A549 (cell line): ENCODE measurements around the gene COPS9. TPM values are rescaled to one million over a fixed set of nuclear protein-coding genes. Genes with fewer than 3 reads are reported as not detected.

Experiments used
- ATAC-seq, 2 experiments: fragments of 200-7000 bp in 1 of 2; fragments of >200 bp in 1 of 2; cut with Nextera tagmentation in 1 of 2; cut with Tn5 transposase in 1 of 2; 3 replicates each; pipeline versions ENCODE4 v1.8.0 to v1.9.1; 2018 to 2020; ENCODE audit warnings: mild to moderate bottlenecking in 1 of 2, moderate library complexity in 1 of 2
- CTCF ChIA-PET: fragments of 300-600 bp; sonication (Branson Sonifier 250); formaldehyde crosslinking; extraction: SDS; loops from one replicate; lab custom pipeline; 2021; ENCODE audit warnings: antibody characterized with exemption, inconsistent platforms; lab: Yijun Ruan, JAX
- POLR2A ChIA-PET: fragments of 350-600 bp; formaldehyde crosslinking; extraction: SDS; loops from one replicate; lab custom pipeline; 2021; ENCODE audit warnings: antibody characterized with exemption, inconsistent platforms; lab: Yijun Ruan, JAX
- DNase-seq, 2 experiments: peaks; one replicate each; pipeline versions ENCODE4 v3.0.0 to v3.0.0-alpha.2; 2011 to 2016; ENCODE audit warnings: low read depth in 1 of 2, low spot score in 1 of 2
- FAIRE-seq: peaks from 2 replicates; lab custom pipeline; 2011; peaks lifted over from hg19 to GRCh38; lab: Jason Lieb, UNC
- H3K27ac ChIP-seq, 2 experiments: fragments of >200 bp; sonication (Bioruptor Twin); formaldehyde crosslinking; 3 replicates each; pipeline ENCODE4 v1.5.1; 2016 to 2017
- H3K4me1 ChIP-seq: fragments of >200 bp; sonication (Bioruptor Twin); formaldehyde crosslinking; 3 replicates; pipeline ENCODE4 v1.6.1; 2016
- H3K4me2 ChIP-seq: fragments of >200 bp; sonication (Bioruptor Twin); formaldehyde crosslinking; 3 replicates; pipeline ENCODE4 v1.6.1; 2016
- H3K4me3 ChIP-seq: fragments of >200 bp; sonication (Bioruptor Twin); formaldehyde crosslinking; 3 replicates; pipeline ENCODE4 v1.5.1; 2016
- H3K9me3 ChIP-seq: fragments of >200 bp; sonication (Bioruptor Twin); formaldehyde crosslinking; 3 replicates; pipeline ENCODE4 v1.6.1; 2016
- CEBPB ChIP-seq, 2 experiments: fragments of >200 bp in 1 of 2; sonication (Bioruptor Twin) in 1 of 2; formaldehyde crosslinking in 1 of 2; IDR thresholded peaks; 2 replicates each; pipeline ENCODE4 v1.6.1; 2012 to 2016
- CHD2 ChIP-seq: fragments of 150-350 bp; IDR thresholded peaks from 2 replicates; pipeline ENCODE4 v1.6.1; 2014; ENCODE audit warnings: low read length; ENCODE audit not compliant: partially characterized antibody
- CHD4 ChIP-seq: fragments of 200-600 bp; sonication (generic); IDR thresholded peaks from 2 replicates; pipeline ENCODE4 v1.6.1; 2016; ENCODE audit warnings: antibody characterized with exemption, mild to moderate bottlenecking, borderline replicate concordance
- EHMT2 ChIP-seq: fragments of 200-600 bp; sonication (generic); IDR thresholded peaks from 2 replicates; pipeline ENCODE4 v1.6.1; 2016; ENCODE audit warnings: antibody characterized with exemption, low read depth, mild to moderate bottlenecking, moderate library complexity
- FOSB ChIP-seq: fragments of 250-450 bp; sonication (Bioruptor Pico); IDR thresholded peaks from 2 replicates; pipeline ENCODE4 v1.5.0; 2020; ENCODE audit warnings: mild to moderate bottlenecking, moderate library complexity
- FOSL2 ChIP-seq, 2 experiments: fragments of 450-650 bp in 1 of 2; fragments of >200 bp in 1 of 2; sonication (Bioruptor Twin) in 1 of 2; formaldehyde crosslinking; IDR thresholded peaks; 2 replicates each; pipeline versions ENCODE4 v1.5.0 to v1.6.1; 2016 to 2020; ENCODE audit warnings: mild to moderate bottlenecking in 1 of 2, moderate library complexity in 1 of 2
- FOXS1 ChIP-seq: fragments of 250-450 bp; sonication (Bioruptor Pico); IDR thresholded peaks from 2 replicates; pipeline ENCODE4 v1.5.0; 2020; ENCODE audit warnings: mild to moderate bottlenecking, moderate library complexity
- HDAC2 ChIP-seq: fragments of 200-600 bp; sonication (generic); IDR thresholded peaks from 2 replicates; pipeline ENCODE4 v1.6.1; 2016
- HOXA7 ChIP-seq: fragments of 250-450 bp; sonication (Bioruptor Pico); IDR thresholded peaks from 2 replicates; pipeline ENCODE4 v1.5.0; 2020; ENCODE audit warnings: mild to moderate bottlenecking, moderate library complexity
- HOXB13 ChIP-seq: fragments of 250-450 bp; sonication (Bioruptor Pico); IDR thresholded peaks from 2 replicates; pipeline ENCODE4 v1.5.0; 2020; ENCODE audit warnings: low read depth, mild to moderate bottlenecking, moderate library complexity
- HOXB5 ChIP-seq: fragments of 250-450 bp; sonication (Bioruptor Pico); IDR thresholded peaks from 2 replicates; pipeline ENCODE4 v1.5.0; 2020; ENCODE audit warnings: mild to moderate bottlenecking, moderate library complexity
- JUN ChIP-seq, 2 experiments: fragments of >200 bp; sonication (Bioruptor Twin); formaldehyde crosslinking; IDR thresholded peaks; 2 replicates in 1 of 2; 3 replicates in 1 of 2; pipeline ENCODE4 v1.6.1; 2016 to 2017
- MAX ChIP-seq: IDR thresholded peaks from 2 replicates; pipeline ENCODE4 v1.6.1; 2012
- MAZ ChIP-seq: fragments of 150-350 bp; IDR thresholded peaks from 2 replicates; pipeline ENCODE4 v1.6.1; 2014; ENCODE audit warnings: antibody characterized with exemption, low read depth, low read length, borderline replicate concordance
- NFE2L2 ChIP-seq: fragments of 150-350 bp; conservative IDR thresholded peaks from 2 replicates; pipeline ENCODE4 v1.6.1; 2014; ENCODE audit warnings: low read length
- POLR2A ChIP-seq: IDR thresholded peaks from 2 replicates; pipeline ENCODE4 v1.6.1; 2012; ENCODE audit warnings: mild to moderate bottlenecking, low read length
- RARB ChIP-seq: fragments of 250-450 bp; sonication (Bioruptor Pico); IDR thresholded peaks from 2 replicates; pipeline ENCODE4 v1.8.0; 2021; ENCODE audit warnings: mild to moderate bottlenecking, moderate library complexity
- RCOR1 ChIP-seq: fragments of 150-350 bp; IDR thresholded peaks from 2 replicates; pipeline ENCODE4 v1.6.1; 2014; ENCODE audit warnings: antibody characterized with exemption, low read length, low read depth
- RNF2 ChIP-seq: fragments of 200-600 bp; sonication (generic); IDR thresholded peaks from 2 replicates; pipeline ENCODE4 v1.6.1; 2016; ENCODE audit warnings: low read depth, mild to moderate bottlenecking, antibody characterized with exemption, moderate library complexity, borderline replicate concordance
- SMC3 ChIP-seq: fragments of >200 bp; sonication (Bioruptor Twin); formaldehyde crosslinking; IDR thresholded peaks from 3 replicates; pipeline ENCODE4 v1.6.1; 2018; ENCODE audit warnings: inconsistent platforms
- SREBF2 ChIP-seq: fragments of 450-650 bp; IDR thresholded peaks from 2 replicates; pipeline ENCODE4 v1.6.1; 2014; ENCODE audit warnings: mild to moderate bottlenecking, moderate library complexity
- TFCP2L1 ChIP-seq: fragments of 250-450 bp; sonication (Bioruptor Pico); IDR thresholded peaks from 2 replicates; pipeline ENCODE4 v1.5.0; 2021; ENCODE audit warnings: mild to moderate bottlenecking
- USF2 ChIP-seq: fragments of 450-650 bp; IDR thresholded peaks from 2 replicates; pipeline ENCODE4 v1.6.1; 2014; ENCODE audit warnings: antibody characterized with exemption
- ZC3H11A ChIP-seq: fragments of 450-650 bp; IDR thresholded peaks from 2 replicates; pipeline ENCODE4 v1.6.1; 2014; ENCODE audit warnings: antibody characterized with exemption, mild to moderate bottlenecking
- ZFP36 ChIP-seq: fragments of 450-650 bp; IDR thresholded peaks from 2 replicates; pipeline ENCODE4 v1.6.1; 2014; ENCODE audit warnings: borderline replicate concordance; ENCODE audit not compliant: partially characterized antibody
- ZNF302 ChIP-seq: fragments of 250-450 bp; sonication (Bioruptor Pico); IDR thresholded peaks from 2 replicates; pipeline ENCODE4 v1.9.0; 2021; ENCODE audit warnings: inconsistent platforms, mild to moderate bottlenecking, moderate library complexity
- WGBS: methylation state at CpG from one replicate; pipeline ENCODE4 v1.1.6; 2017; ENCODE audit errors: missing lambda C conversion rate; 5-methylcytosine and 5-hydroxymethylcytosine counted together
- polyA plus RNA-seq, 4 experiments: library from polyadenylated mRNA; depleted of rRNA in 3 of 4; stranded (reverse); fragments of >200 nt; fragmentation: RNase III in 1 of 4; extraction: RNeasy Plus Mini Kit Qiagen cat#74134 plus additional on column Dnase treatment in 1 of 4; gene quantifications; 2 replicates in 3 of 4; 3 replicates in 1 of 4; pipeline ENCODE4 v1.2.3, GENCODE V29; 2011 to 2017
- TF ChIP-seq, protein P1 (sequence below): fragments of 250-450 bp; sonication (Bioruptor Pico); IDR thresholded peaks from 2 replicates; pipeline ENCODE4 v1.5.0; 2020; ENCODE audit warnings: low read depth, mild to moderate bottlenecking, moderate library complexity
- TF ChIP-seq, protein P2 (sequence below): fragments of >200 bp; sonication (Bioruptor Twin); formaldehyde crosslinking; IDR thresholded peaks from 3 replicates; pipeline ENCODE4 v1.6.1; 2016
- TF ChIP-seq, protein P3 (sequence below): IDR thresholded peaks from 2 replicates; pipeline ENCODE4 v1.6.1; 2012; ENCODE audit warnings: low read depth, borderline replicate concordance
- TF ChIP-seq, protein P4 (sequence below): fragments of 200-600 bp; sonication (generic); IDR thresholded peaks from 2 replicates; pipeline ENCODE4 v1.6.1; 2016; ENCODE audit warnings: antibody characterized with exemption, mild to moderate bottlenecking, moderate library complexity

Gene COPS9
- polyA plus RNA-seq, 2 of the 4 experiments (the other 2 are of a cell fraction) = 321 to 356 TPM

DNA sequence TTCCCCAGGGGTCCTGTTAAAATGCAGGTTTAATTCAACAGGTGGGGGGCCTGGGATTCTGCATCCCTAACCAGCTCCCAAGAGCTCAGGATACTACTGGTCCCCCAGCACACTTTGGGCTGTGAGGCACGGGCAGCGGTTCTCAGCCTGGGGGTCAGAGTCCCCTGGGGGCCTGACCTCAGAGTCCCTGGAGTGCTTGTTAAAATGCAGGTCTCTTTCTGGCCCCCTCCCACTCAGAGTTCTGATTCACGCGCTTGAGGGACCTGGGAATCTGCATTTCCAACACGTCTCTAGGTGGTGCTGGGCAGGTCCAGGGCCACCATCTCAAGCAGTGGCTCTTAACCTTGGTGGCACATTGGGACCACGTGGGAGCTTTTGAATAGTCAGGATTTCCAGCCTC is 7.2 kb upstream of the COPS9 start (continued):
- TF ChIP-seq FOSL2 (IDR thresholded peaks at IDR 0.05) (no peak), FOSL2 (CRISPR knock-in tag; IDR thresholded peaks at IDR 0.05) (no peak), ZFP36 (no peak), TFCP2L1 (CRISPR knock-in tag) (no peak), FOXS1 (CRISPR knock-in tag) (no peak), EHMT2 (no peak), RARB (CRISPR knock-in tag) (no peak)

- no peak for TF ChIP-seq TFCP2L1 (CRISPR knock-in tag)
- TF ChIP-seq ZFP36 = no peak
- TF ChIP-seq MAZ = no peak
- no peak for TF ChIP-seq RARB (CRISPR knock-in tag)
- TF ChIP-seq CHD4 = no peak
- no peak for TF ChIP-seq HOXB13 (CRISPR knock-in tag)
- TF ChIP-seq ZNF302 (CRISPR knock-in tag) = no peak
- no peak for TF ChIP-seq ZC3H11A
- no peak for TF ChIP-seq JUN (IDR thresholded peaks at IDR 0.05)
- TF ChIP-seq RCOR1 = no peak
- no peak for TF ChIP-seq CHD2
- TF ChIP-seq HOXA7 (CRISPR knock-in tag) = no peak
- TF ChIP-seq FOSB (CRISPR knock-in tag) = no peak
- TF ChIP-seq HDAC2 = no peak
- TF ChIP-seq, protein P1, sequence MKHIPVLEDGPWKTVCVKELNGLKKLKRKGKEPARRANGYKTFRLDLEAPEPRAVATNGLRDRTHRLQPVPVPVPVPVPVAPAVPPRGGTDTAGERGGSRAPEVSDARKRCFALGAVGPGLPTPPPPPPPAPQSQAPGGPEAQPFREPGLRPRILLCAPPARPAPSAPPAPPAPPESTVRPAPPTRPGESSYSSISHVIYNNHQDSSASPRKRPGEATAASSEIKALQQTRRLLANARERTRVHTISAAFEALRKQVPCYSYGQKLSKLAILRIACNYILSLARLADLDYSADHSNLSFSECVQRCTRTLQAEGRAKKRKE (CRISPR knock-in tag) = no peak
- no peak for TF ChIP-seq MAX
- TF ChIP-seq, protein P2, sequence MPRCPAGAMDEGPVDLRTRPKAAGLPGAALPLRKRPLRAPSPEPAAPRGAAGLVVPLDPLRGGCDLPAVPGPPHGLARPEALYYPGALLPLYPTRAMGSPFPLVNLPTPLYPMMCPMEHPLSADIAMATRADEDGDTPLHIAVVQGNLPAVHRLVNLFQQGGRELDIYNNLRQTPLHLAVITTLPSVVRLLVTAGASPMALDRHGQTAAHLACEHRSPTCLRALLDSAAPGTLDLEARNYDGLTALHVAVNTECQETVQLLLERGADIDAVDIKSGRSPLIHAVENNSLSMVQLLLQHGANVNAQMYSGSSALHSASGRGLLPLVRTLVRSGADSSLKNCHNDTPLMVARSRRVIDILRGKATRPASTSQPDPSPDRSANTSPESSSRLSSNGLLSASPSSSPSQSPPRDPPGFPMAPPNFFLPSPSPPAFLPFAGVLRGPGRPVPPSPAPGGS = no peak
- TF ChIP-seq CEBPB (IDR thresholded peaks at IDR 0.05) = no peak
- TF ChIP-seq RNF2 = no peak
- TF ChIP-seq SMC3 = no peak
- 50% methylated on average over 5 of the region's 5 CpGs for WGBS
- DNase-seq (no peak), ATAC-seq (no peak), FAIRE-seq (no peak)
- CTCF ChIA-PET = interaction anchor here (0.6 to 9.6 kb wide), 33 partner anchors 9 to 1734 kb away, joined by 3 to 176 read pairs (median 4); partner anchors contain the start of gene OR6B3
- Histone ChIP-seq H3K9me3 (no peaks in the 10 kb centered on the region), H3K4me3 (no peak overlapping the region), H3K27ac (no peak overlapping the region), H3K4me2 (no peak overlapping the region), H3K4me1 (0 out of 3 replicates have a peak, but pooled peaks cover 3% of the 10 kb centered on the region)
- POLR2A ChIA-PET = no interaction called here
These were observed 6.8 kb upstream of the COPS9 start for GRCh38 chr2:240142859-240143258.

GRCh38 chr2:240142256-240142775 is 6.2 kb upstream of the COPS9 start:
- 77% methylated on average over 13 of the region's 16 CpGs for WGBS
- FAIRE-seq (no peak), DNase-seq (no peak), ATAC-seq (no peak)
- CTCF ChIA-PET = interaction anchor here (0.6 to 9.6 kb wide), 11 partner anchors 9 to 700 kb away, joined by 3 to 176 read pairs (median 4); no protein-coding TSS in a partner anchor
- Histone ChIP-seq H3K4me1 (0 out of 3 replicates have a peak, but pooled peaks cover 3% of the 10 kb centered on the region), H3K4me3 (no peak overlapping the region), H3K27ac (no peak overlapping the region), H3K4me2 (no peak overlapping the region), H3K9me3 (no peaks in the 10 kb centered on the region)
- POLR2A ChIA-PET = no interaction called here
- no peak for TF ChIP-seq USF2
- TF ChIP-seq, protein P3, sequence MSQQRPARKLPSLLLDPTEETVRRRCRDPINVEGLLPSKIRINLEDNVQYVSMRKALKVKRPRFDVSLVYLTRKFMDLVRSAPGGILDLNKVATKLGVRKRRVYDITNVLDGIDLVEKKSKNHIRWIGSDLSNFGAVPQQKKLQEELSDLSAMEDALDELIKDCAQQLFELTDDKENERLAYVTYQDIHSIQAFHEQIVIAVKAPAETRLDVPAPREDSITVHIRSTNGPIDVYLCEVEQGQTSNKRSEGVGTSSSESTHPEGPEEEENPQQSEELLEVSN = no peak
- TF ChIP-seq CEBPB (IDR thresholded peaks at IDR 0.05) = no peak
- TF ChIP-seq, protein P4, sequence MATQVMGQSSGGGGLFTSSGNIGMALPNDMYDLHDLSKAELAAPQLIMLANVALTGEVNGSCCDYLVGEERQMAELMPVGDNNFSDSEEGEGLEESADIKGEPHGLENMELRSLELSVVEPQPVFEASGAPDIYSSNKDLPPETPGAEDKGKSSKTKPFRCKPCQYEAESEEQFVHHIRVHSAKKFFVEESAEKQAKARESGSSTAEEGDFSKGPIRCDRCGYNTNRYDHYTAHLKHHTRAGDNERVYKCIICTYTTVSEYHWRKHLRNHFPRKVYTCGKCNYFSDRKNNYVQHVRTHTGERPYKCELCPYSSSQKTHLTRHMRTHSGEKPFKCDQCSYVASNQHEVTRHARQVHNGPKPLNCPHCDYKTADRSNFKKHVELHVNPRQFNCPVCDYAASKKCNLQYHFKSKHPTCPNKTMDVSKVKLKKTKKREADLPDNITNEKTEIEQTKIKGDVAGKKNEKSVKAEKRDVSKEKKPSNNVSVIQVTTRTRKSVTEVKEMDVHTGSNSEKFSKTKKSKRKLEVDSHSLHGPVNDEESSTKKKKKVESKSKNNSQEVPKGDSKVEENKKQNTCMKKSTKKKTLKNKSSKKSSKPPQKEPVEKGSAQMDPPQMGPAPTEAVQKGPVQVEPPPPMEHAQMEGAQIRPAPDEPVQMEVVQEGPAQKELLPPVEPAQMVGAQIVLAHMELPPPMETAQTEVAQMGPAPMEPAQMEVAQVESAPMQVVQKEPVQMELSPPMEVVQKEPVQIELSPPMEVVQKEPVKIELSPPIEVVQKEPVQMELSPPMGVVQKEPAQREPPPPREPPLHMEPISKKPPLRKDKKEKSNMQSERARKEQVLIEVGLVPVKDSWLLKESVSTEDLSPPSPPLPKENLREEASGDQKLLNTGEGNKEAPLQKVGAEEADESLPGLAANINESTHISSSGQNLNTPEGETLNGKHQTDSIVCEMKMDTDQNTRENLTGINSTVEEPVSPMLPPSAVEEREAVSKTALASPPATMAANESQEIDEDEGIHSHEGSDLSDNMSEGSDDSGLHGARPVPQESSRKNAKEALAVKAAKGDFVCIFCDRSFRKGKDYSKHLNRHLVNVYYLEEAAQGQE = no peak
- TF ChIP-seq SREBF2 = no peak
- TF ChIP-seq CHD4 = no peak
- TF ChIP-seq NFE2L2 = no peak
- no peak for TF ChIP-seq HOXB5 (CRISPR knock-in tag)
- TF ChIP-seq POLR2A = no peak
- no peak for TF ChIP-seq CHD2
